Skin epidermis (tissue), 12 donors: Measurements from ENCODE around the gene ZNF236.

Experiments used
- H3K27ac ChIP-seq, 21 experiments: fragments of 200-600 bp; sonication (generic) in 11 of 21; one replicate each; pipeline ENCODE4 v1.5.0; 2020; ENCODE audit warnings: mild to moderate bottlenecking in 3 of 21, inconsistent platforms in 2 of 21, moderate library complexity in 2 of 21
- H3K4me3 ChIP-seq, 7 experiments: fragments of 200-600 bp; sonication (generic) in 2 of 7; one replicate each; pipeline ENCODE4 v1.5.0; 2020; ENCODE audit warnings: inconsistent platforms in 2 of 7, mild to moderate bottlenecking in 2 of 7, moderate library complexity in 1 of 7

The ZNF236 gene

GRCh38 chr18:76819411-76820136 lies 2.8 kb upstream of the ZNF236 start:
- Histone ChIP-seq H3K4me3 (no peak overlapping the region), H3K27ac (no peak overlapping the region)

GRCh38 chr18:76821356-76821874 lies 942 bp upstream of the ZNF236 start:
- Histone ChIP-seq H3K4me3 (peak overlapping the region; percentile 72 to 86 (median 80)), H3K27ac (peak overlapping the region; percentile 85 to 99 (median 97))

- Histone ChIP-seq H3K27ac (peak overlapping the region; percentile 85 to 99 (median 97)), H3K4me3 (peak overlapping the region; percentile 72 to 86 (median 80))
Measured at GRCh38 chr18:76821875-76822505, 367 bp upstream of the ZNF236 start.

- H3K27ac ChIP-seq: peak overlapping the region; percentile 66 to 98 (median 87)
Measured at GRCh38 chr18:76823161-76823538, 793 bp downstream of the ZNF236 start.

GRCh38 chr18:76823587-76824011 lies 1.2 kb downstream of the ZNF236 start:
- peak overlapping the region in 18 of 21 experiments; percentile 52 to 98 (median 86) for H3K27ac ChIP-seq

More at GRCh38 chr18:76823161-76823538, 793 bp downstream of the ZNF236 start:
- H3K4me3 ChIP-seq: peak overlapping the region; percentile 54 to 86 (median 66)

GRCh38 chr18:76824145-76824676 lies 1.9 kb downstream of the ZNF236 start:
- Histone ChIP-seq H3K4me3 (peak overlapping the region in 1 of 7 experiments; percentile 86), H3K27ac (peak overlapping the region in 6 of 21 experiments; percentile 2 to 97 (median 68))

More at GRCh38 chr18:76823587-76824011, 1.2 kb downstream of the ZNF236 start:
- H3K4me3 ChIP-seq: peak overlapping the region; percentile 54 to 86 (median 66)

GRCh38 chr18:76824754-76825153 lies 2.4 kb downstream of the ZNF236 start:
- peak overlapping the region in 5 of 21 experiments; percentile 2 to 35 (median 19) for H3K27ac ChIP-seq

GRCh38 chr18:76827205-76828200 lies 5.1 kb downstream of the ZNF236 start:
- peak overlapping the region in 1 of 21 experiments; percentile 16 for H3K27ac ChIP-seq
- H3K4me3 ChIP-seq: no peak overlapping the region

More at GRCh38 chr18:76824754-76825153, 2.4 kb downstream of the ZNF236 start:
- no peak overlapping the region for H3K4me3 ChIP-seq

GRCh38 chr18:76834379-76834778 lies 12.0 kb downstream of the ZNF236 start:
- Histone ChIP-seq H3K4me3 (no peak overlapping the region), H3K27ac (no peak overlapping the region)

- Histone ChIP-seq H3K4me3 (no peak overlapping the region), H3K27ac (no peak overlapping the region)
Measured at GRCh38 chr18:76835380-76835779, 13.0 kb downstream of the ZNF236 start.

- Histone ChIP-seq H3K27ac (peak overlapping the region in 1 of 21 experiments; percentile 26), H3K4me3 (no peak overlapping the region)
Measured at GRCh38 chr18:76837071-76837470, 14.7 kb downstream of the ZNF236 start.

GRCh38 chr18:76838182-76838581 lies 15.8 kb downstream of the ZNF236 start:
- Histone ChIP-seq H3K4me3 (no peak overlapping the region), H3K27ac (peak overlapping the region in 3 of 21 experiments; percentile 3 to 17 (median 6))

GRCh38 chr18:76839086-76839794 lies 16.9 kb downstream of the ZNF236 start:
- H3K27ac ChIP-seq: no peak overlapping the region
- H3K4me3 ChIP-seq: no peak overlapping the region

GRCh38 chr18:76842837-76843530 lies 20.6 kb downstream of the ZNF236 start:
- Histone ChIP-seq H3K27ac (no peak overlapping the region), H3K4me3 (no peak overlapping the region)

- Histone ChIP-seq H3K4me3 (no peak overlapping the region), H3K27ac (no peak overlapping the region)
Measured at GRCh38 chr18:76844144-76844543, 21.8 kb downstream of the ZNF236 start.

GRCh38 chr18:76844742-76845477 lies 22.6 kb downstream of the ZNF236 start:
- no peak overlapping the region for H3K27ac ChIP-seq
- no peak overlapping the region for H3K4me3 ChIP-seq

GRCh38 chr18:76846217-76846616 lies 23.9 kb downstream of the ZNF236 start:
- no peak overlapping the region for H3K27ac ChIP-seq
- H3K4me3 ChIP-seq: no peak overlapping the region
